ENCODE results near the gene MAST3.

MAST3 gene

GRCh38 chr19:18193388-18194180 is 96.0 kb downstream of the MAST3 start:
- FAIRE-seq, result no peak

DNA sequence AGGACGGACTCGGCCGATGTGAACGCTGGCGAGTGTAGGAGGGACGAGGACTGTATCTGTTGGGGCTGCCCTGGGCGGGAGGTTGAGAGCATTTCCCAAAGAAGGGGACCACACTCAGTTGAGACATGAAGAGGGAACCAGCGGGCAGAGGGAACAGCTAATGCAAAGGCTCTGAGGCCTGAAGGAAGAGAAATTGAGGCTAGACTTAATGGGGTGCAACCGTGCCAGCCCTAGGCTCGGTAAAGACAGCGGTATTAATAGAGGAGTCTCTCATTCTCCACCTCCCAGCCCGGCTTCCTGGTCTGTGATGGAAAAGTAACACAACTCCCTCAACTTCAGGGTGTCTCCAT is 96.6 kb downstream of the MAST3 start:
- FAIRE-seq, result no peak

DNA sequence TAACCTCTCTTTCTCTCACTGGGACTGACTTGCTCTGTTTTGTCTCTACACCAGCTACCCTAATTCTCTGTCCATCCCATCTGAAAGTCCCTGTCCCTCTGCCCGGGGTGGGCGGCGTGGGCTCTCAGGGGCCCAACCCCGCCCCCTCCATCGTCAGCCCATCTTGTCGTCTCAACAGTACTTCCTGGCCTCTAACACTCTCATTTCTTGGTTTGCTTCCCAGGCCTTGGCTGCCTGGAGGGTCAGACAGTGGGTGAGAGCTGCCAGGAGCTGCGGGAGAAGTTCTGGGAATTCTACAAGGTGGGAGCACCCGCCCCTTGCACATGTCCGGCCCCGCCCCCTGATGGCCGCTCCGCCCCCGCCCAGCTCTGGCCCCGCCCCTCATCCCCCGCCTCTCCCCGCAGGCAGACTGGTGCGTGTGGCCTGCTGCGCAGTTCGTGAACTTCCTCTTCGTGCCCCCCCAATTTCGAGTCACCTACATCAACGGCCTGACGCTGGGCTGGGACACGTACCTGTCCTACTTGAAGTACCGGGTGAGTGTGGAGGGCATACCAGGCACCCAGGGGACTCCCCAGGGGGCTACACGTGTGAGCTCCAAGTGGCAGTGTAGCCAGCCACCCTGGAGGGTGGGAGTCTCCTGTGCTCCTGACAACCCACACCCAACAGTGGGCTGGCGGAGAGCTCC is 97.1 kb downstream of the MAST3 start:
- no peak for FAIRE-seq

DNA sequence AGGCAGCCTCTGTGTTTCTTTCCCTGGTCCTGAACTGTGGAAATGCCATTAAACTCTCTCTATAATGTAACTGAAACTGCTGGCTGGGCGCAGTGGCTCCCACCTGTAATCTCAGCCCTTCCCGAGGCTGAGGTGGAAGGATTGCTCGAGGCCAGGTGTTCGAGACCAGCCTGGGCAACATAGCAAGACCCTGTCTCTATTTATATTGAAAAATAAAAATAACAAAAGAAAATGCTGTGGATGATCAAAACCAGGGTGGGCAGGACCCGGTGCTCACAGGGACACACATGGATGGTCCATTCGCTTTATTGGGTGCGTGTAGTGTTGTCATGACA is 98.9 kb downstream of the MAST3 start:
- FAIRE-seq, result no peak

GRCh38 chr19:18197306-18197705 is 99.7 kb downstream of the MAST3 start:
- FAIRE-seq, result no peak

DNA sequence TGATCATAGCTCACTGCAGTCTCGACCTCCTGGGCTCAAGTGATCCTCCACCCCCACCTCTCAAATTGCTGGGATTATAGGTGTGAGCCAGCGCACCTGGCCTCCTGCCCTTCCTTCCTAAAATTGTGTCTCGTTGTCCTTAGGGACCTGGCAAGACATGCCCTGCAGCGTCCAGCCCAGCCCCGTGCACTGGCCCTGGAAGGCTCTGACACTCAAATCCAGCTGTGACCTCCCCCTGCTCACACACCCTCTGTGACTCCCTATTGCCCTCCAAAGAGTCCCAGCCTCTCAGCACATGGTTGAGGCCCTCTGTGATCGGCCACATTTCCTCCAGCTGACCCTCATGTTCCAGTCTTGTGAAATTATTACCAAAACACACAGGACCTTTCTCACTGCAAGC is 100.4 kb downstream of the MAST3 start:
- no peak for FAIRE-seq

- no peak for FAIRE-seq
These were observed 100.8 kb downstream of the MAST3 start for GRCh38 chr19:18198374-18198773.
